ENCODE results near the gene CRYZ.

Gene CRYZ

GRCh38 chr1:74731399-74732052 lies 1.3 kb downstream of the CRYZ start:
- no peak for DNase-seq (ENCODE audit: low read depth in 2 of 2)

- no peak for DNase-seq (ENCODE audit: low read depth in 2 of 2)
Measured at GRCh38 chr1:74729741-74730478, 2.9 kb downstream of the CRYZ start.

- no peak for DNase-seq (ENCODE audit: low read depth in 2 of 2)
Measured at GRCh38 chr1:74728736-74729135, 4.1 kb downstream of the CRYZ start.

DNA sequence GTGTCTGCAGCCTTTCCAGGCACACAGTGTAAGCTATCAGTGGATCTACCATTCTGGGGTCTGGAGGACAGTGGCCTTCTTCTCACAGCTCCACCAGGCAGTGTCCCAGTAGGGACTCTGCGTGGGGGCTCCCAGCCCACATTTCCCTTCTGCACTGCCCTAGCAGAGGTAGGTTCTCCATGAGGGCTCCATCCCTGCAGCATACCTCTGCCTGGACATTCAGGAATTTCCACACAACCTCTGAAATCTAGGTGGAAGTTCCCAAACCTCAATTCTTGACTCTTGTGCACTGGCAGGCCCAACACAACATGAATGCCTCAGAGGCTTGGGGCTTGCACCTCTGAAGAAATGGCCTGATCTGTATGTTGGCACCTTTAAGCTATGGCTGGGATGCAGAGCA lies 6.8 kb downstream of the CRYZ start:
- no peak for DNase-seq (ENCODE audit: low read depth in 2 of 2)

DNA sequence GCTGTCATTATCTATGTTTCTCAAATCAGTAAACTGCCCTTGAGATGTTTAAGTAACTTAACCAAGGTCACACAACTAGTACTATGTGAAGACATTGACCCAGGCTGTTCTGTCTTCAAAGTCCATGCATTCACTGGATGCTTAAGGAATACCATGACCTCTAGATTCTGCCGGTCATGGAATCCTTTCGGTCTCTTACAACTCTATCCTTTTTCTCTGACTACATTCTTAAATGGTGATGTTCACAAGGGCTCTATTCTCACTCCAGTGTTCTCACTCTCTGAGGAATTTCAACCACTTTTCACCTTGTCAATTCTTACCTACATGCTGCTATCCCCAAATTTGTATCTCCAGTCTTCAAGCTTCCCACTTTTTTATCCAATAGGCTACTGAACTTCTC lies 15.2 kb downstream of the CRYZ start:
- no peak for DNase-seq (ENCODE audit: low read depth in 2 of 2)

DNA sequence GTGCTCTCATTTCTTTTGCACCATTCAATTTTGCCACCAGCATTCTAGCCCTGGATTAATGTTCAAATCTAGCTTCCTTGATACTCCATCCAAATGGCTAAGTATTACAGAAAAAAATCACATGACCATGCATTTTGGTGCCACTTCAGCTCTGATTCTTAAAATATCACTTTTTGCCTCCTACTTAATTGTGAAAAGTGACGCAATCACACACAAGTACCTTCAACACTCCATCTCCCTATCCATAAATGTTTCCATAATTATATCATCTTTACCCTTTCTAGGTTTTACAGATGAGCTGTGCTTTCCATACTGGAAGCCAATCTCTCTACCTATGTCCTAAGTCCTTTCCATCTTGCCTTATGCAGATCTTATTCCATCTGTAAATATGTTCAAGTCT lies 16.0 kb downstream of the CRYZ start:
- no peak for DNase-seq (ENCODE audit: low read depth in 2 of 2)

- no peak for DNase-seq (ENCODE audit: low read depth in 2 of 2)
Measured at GRCh38 chr1:74715806-74716205, 17.0 kb downstream of the CRYZ start.

DNA sequence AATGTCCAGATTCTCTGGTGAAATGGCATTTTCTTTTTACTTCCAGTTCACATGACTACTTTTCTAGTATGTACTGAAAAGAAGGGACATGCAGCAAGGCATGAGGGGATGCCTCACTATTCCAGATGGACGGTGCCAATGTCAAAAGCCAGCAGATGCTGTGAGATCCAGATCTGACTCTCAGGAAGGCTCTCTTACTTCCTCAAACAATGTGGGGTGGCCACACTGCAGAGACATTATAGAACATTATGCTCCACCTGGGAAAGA lies 17.7 kb downstream of the CRYZ start:
- DNase-seq (ENCODE audit: low read depth in 2 of 2): no peak

GRCh38 chr1:74714429-74715235 lies 18.2 kb downstream of the CRYZ start:
- DNase-seq (ENCODE audit: low read depth in 2 of 2): no peak

- no peak for DNase-seq (ENCODE audit: low read depth in 2 of 2)
Measured at GRCh38 chr1:74713849-74714248, 19.0 kb downstream of the CRYZ start.

DNA sequence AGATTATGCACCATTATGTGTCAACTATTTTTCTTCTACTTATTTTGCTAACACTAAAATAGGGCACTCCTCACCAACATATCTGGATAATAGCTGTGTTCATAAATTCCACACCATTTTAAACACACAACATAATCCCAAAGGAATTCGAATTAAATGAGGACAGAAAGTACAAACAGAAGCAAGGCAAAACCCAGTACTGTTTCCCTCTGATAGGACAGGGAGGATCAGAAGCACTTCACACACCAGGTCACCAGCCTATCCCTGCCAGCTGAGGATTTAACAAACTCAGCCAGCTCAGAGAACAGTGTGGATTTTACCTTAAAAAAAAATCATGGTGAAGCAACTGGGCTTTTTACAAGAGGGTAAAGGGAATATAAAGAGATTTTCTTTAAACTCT lies 20.0 kb downstream of the CRYZ start:
- no peak for DNase-seq (ENCODE audit: low read depth in 2 of 2)

- no peak for DNase-seq (ENCODE audit: low read depth in 2 of 2)
Measured at GRCh38 chr1:74703386-74704182, 29.3 kb downstream of the CRYZ start.

- no peak for DNase-seq (ENCODE audit: low read depth in 2 of 2)
Measured at GRCh38 chr1:74699331-74699730, 33.5 kb downstream of the CRYZ start.

GRCh38 chr1:74697832-74698231 lies 35.0 kb downstream of the CRYZ start:
- DNase-seq (ENCODE audit: low read depth in 2 of 2): no peak

GRCh38 chr1:74693473-74693872 lies 39.4 kb downstream of the CRYZ start:
- no peak for DNase-seq (ENCODE audit: low read depth in 2 of 2)

- DNase-seq (ENCODE audit: low read depth in 2 of 2): no peak
Measured at GRCh38 chr1:74690909-74691308, 41.9 kb downstream of the CRYZ start.

- DNase-seq (ENCODE audit: low read depth in 2 of 2): no peak
Measured at GRCh38 chr1:74690364-74690696, 42.5 kb downstream of the CRYZ start.

DNA sequence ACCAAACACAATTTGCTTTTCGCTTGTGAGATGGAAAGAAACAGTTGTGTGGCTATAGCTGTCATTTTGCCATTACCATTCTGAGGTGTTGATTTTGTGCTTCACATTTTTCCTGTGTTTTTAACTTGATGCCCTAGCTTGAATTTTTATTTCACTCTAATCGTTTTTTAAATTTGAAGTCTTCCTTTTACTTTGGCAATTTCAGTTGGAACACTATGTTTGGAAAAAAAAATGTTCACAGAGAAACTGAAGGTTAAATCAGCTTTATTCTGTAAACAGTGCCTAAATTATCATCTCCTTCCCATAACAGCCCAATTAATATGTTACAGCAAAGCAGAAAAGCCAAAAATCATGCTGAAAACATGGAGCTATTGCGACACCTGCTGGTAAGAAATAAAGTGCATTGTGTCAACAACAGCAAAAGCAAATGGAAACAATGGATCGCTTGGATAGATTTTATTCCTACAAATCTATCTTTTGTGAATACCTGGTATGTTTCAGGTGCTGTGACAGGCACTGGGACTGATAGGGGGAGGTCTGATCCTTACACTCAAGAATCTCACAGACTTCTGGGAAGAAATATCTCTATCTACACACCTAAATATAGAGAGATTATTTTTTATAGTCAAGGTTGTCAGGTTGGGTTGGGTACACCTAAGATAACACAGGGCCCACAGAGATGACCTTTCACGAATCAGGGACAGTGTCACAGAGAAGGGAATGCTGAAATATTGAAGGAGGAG lies 43.1 kb downstream of the CRYZ start:
- DNase-seq (ENCODE audit: low read depth in 2 of 2): no peak

DNA sequence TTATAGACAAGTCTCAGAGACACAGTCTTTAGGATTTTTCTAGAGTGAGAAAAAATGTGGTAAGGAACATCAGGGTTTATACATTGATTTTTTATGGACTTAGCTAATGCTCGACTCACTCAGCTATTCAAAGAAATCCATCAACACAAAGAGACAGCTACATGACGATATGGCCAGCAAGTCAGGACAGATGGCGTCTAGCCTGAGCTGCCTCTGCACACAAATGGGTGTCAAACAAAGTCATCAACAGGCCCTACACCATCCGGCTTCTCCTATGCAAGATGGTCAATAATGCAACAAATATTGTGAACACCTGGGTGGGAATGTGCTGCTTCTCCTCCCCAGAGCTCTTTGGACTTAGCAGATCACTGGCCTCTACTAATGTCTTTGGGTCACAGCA lies 45.9 kb downstream of the CRYZ start:
- DNase-seq (ENCODE audit: low read depth in 2 of 2): no peak

GRCh38 chr1:74684301-74684700 lies 48.5 kb downstream of the CRYZ start:
- no peak for DNase-seq (ENCODE audit: low read depth in 2 of 2)

- no peak for DNase-seq (ENCODE audit: low read depth in 2 of 2)
Measured at GRCh38 chr1:74683656-74684055, 49.2 kb downstream of the CRYZ start.

DNA sequence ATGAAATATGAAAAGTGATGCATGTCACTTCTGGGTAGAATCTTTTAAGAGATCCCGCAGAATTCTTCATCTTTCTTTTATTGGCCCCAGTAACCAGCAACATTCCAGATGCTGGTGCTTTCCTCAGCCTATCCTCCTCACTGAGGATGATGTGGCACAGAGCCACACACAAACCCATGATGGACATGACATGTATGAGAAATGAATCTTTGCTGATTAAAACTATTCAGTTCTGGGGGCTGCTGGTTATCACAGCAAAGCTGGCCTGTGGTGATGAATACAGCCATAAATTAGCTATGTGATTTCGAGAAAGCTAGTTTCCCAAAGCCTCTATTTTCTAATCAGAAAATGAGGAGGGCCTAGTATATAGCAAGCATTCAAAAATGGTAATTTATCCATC lies 51.0 kb downstream of the CRYZ start:
- DNase-seq (ENCODE audit: low read depth in 2 of 2): no peak

All from stimulated activated CD8-positive, alpha-beta memory T cell treated with anti-CD3 and anti-CD28 coated beads, Interleukin-2, amount 100 ng/mL, for 48 hours (primary cell).